C4-2B (cell line): Measurements from ENCODE around the gene WWOX.

Experiments
- CTCF ChIP-seq: fragments of 450-650 bp; conservative IDR thresholded peaks from 2 replicates; pipeline ENCODE4 v1.5.1; 2017; ENCODE audit warnings: mild to moderate bottlenecking
- ZFX ChIP-seq: fragments of 450-650 bp; IDR thresholded peaks from 2 replicates; pipeline ENCODE4 v1.6.1; 2017

- TF ChIP-seq CTCF (no peak), ZFX (no peak)
Measured at GRCh38 chr16:78780808-78781207, 681.4 kb downstream of the WWOX start.
